SU-DHL-6 (cell line): ENCODE measurements around the gene RFX4.

Experiments used
- H2AFZ ChIP-seq: fragments of 200-600 bp; sonication (generic); 2 replicates; pipeline ENCODE4 v1.6.1; 2014; ENCODE audit warnings: low read depth, mild to moderate bottlenecking, moderate library complexity, mixed read lengths, antibody characterized with exemption, low read length; ENCODE audit not compliant: severe bottlenecking
- H3F3A ChIP-seq: fragments of 200-600 bp; shearing (Covaris generic); 2 replicates; pipeline ENCODE4 v1.6.0; 2016; ENCODE audit warnings: antibody characterized with exemption, mild to moderate bottlenecking; ENCODE audit not compliant: insufficient read depth
- H3K27ac ChIP-seq: fragments of 200-600 bp; sonication (generic); 2 replicates; pipeline ENCODE4 v1.5.1; 2016; ENCODE audit warnings: low read depth, mild to moderate bottlenecking, low read length, moderate library complexity, mixed read lengths
- H3K27me3 ChIP-seq: fragments of 200-600 bp; sonication (generic), shearing (Covaris generic); 2 replicates; pipeline ENCODE4 v1.6.0; 2014; ENCODE audit warnings: mild to moderate bottlenecking, low read length
- H3K36me3 ChIP-seq: fragments of 200-600 bp; sonication (generic); 2 replicates; pipeline ENCODE4 v1.6.1; 2014; ENCODE audit warnings: mild to moderate bottlenecking, low read length, mixed read lengths
- H3K4me2 ChIP-seq: fragments of 300-600, 200-600 bp; shearing (Covaris generic), sonication (generic); 2 replicates; pipeline ENCODE4 v1.6.0; 2014; ENCODE audit warnings: low read length, low read depth, mild to moderate bottlenecking; ENCODE audit not compliant: poor library complexity, severe bottlenecking
- H3K4me3 ChIP-seq: fragments of 200-600 bp; sonication (generic); 2 replicates; pipeline ENCODE4 v1.5.1; 2014; ENCODE audit warnings: antibody characterized with exemption, low read length, mild to moderate bottlenecking, mixed read lengths; ENCODE audit not compliant: insufficient read depth, poor library complexity, severe bottlenecking
- H3K79me2 ChIP-seq: fragments of 200-600 bp; sonication (generic); 2 replicates; pipeline ENCODE4 v1.6.1; 2014; ENCODE audit warnings: mild to moderate bottlenecking, low read length, moderate library complexity; ENCODE audit not compliant: insufficient read depth
- H3K9ac ChIP-seq: fragments of 200-600 bp; sonication (generic); 2 replicates; pipeline ENCODE4 v1.7.0; 2014; ENCODE audit warnings: mild to moderate bottlenecking, low read length
- H3K9me2 ChIP-seq: fragments of 200-600 bp; sonication (generic); replicated peaks from 2 replicates; pipeline ENCODE4 v1.6.1; 2014; ENCODE audit warnings: low read length; ENCODE audit not compliant: insufficient read depth
- H3K9me3 ChIP-seq: fragments of 200-600 bp; sonication (generic); 2 replicates; pipeline ENCODE4 v1.6.1; 2014; ENCODE audit warnings: low read length, mixed read lengths; ENCODE audit not compliant: insufficient read depth
- H4K20me1 ChIP-seq: fragments of 200-600 bp; sonication (generic); 2 replicates; pipeline ENCODE4 v1.6.1; 2014; ENCODE audit warnings: low read depth, mild to moderate bottlenecking, antibody characterized with exemption, low read length, moderate library complexity, mixed read lengths
- CTCF ChIP-seq: fragments of 200-600 bp; sonication (generic); IDR thresholded peaks from one replicate; pipeline ENCODE4 v1.5.1; 2017; ENCODE audit warnings: antibody characterized with exemption, mild to moderate bottlenecking, low read length, moderate library complexity; ENCODE audit not compliant: insufficient read depth, poor library complexity, severe bottlenecking
- EZH2phosphoT487 ChIP-seq: fragments of 200-600 bp; sonication (generic), shearing (Covaris generic); conservative IDR thresholded peaks from 2 replicates; pipeline ENCODE4 v1.6.1; 2018; ENCODE audit warnings: mild to moderate bottlenecking, antibody characterized with exemption, low read length, moderate library complexity, mixed read lengths

The RFX4 gene

GRCh38 chr12:106582641-106583230 is at the start of gene RFX4:
TSS of gene RFX4 (plus strand) at chr12:106583004. CDS start at chr12:106583321, 317 bp downstream.
- TF ChIP-seq CTCF: no peak
- no peak for TF ChIP-seq EZH2phosphoT487
- Histone ChIP-seq H3K4me3 (no peak within 1 kb of the TSS), H3K9me2 (no peaks in the 10 kb centered on the region), H3K9ac (no peak within 1 kb of the TSS), H3K27ac (no peak within 1 kb of the TSS), H3F3A (no peaks in the 10 kb centered on the region), H3K9me3 (no peaks in the 10 kb centered on the region), H2AFZ (no peak within 1 kb of the TSS), H3K79me2 (no peaks in the 10 kb centered on the region), H3K36me3 (no peaks in the 10 kb centered on the region), H3K27me3 (no peaks in the 10 kb centered on the region), H4K20me1 (no peaks in the 10 kb centered on the region), H3K4me2 (no peak within 1 kb of the TSS)

- Histone ChIP-seq H3K27ac (no peak overlapping the region), H3K36me3 (no peaks in the 10 kb centered on the region)
These were observed 41.6 kb upstream of the RFX4 start for GRCh38 chr12:106541201-106541600.

GRCh38 chr12:106551410-106551809 is 31.4 kb upstream of the RFX4 start:
- H3K9me2 ChIP-seq: no peaks in the 10 kb centered on the region
- H3K27ac ChIP-seq: no peak overlapping the region
- H3K4me3 ChIP-seq: no peak overlapping the region
- H3K4me2 ChIP-seq: no peak overlapping the region
- no peaks in the 10 kb centered on the region for H3F3A ChIP-seq
- no peak overlapping the region for H2AFZ ChIP-seq
- H3K9ac ChIP-seq: no peak overlapping the region
- no peaks in the 10 kb centered on the region for H3K79me2 ChIP-seq
- no peaks in the 10 kb centered on the region for H3K9me3 ChIP-seq
- TF ChIP-seq CTCF (no peak), EZH2phosphoT487 (no peak)
- H3K27me3 ChIP-seq: no peaks in the 10 kb centered on the region
- H4K20me1 ChIP-seq: no peaks in the 10 kb centered on the region
- no peaks in the 10 kb centered on the region for H3K36me3 ChIP-seq

More at GRCh38 chr12:106541201-106541600, 41.6 kb upstream of the RFX4 start:
- H3K9ac ChIP-seq: no peak overlapping the region
- H3K4me2 ChIP-seq: no peak overlapping the region
- no peaks in the 10 kb centered on the region for H3K9me2 ChIP-seq
- no peaks in the 10 kb centered on the region for H4K20me1 ChIP-seq
- 0 out of 2 replicates have a peak, but pooled peaks cover 5% of the 10 kb centered on the region for H3K9me3 ChIP-seq
- H3F3A ChIP-seq: no peaks in the 10 kb centered on the region
- H2AFZ ChIP-seq: no peak overlapping the region
- H3K27me3 ChIP-seq: no peaks in the 10 kb centered on the region
- TF ChIP-seq EZH2phosphoT487 (no peak), CTCF (no peak)
- no peaks in the 10 kb centered on the region for H3K79me2 ChIP-seq
- no peak overlapping the region for H3K4me3 ChIP-seq
